Prostate gland (tissue), 2 donors: Measurements from ENCODE around the gene NR2F1. TPM values are rescaled to one million over a fixed set of nuclear protein-coding genes. Genes with fewer than 3 reads are reported as not detected.

ENCODE experiments used
- DNase-seq: peaks from one replicate; pipeline ENCODE4 v3.0.0-alpha.2; 2019; ENCODE audit warnings: low spot score
- H3K27ac ChIP-seq, 2 donors: fragments of 200-600 bp; sonication (generic); 2 replicates each; pipeline ENCODE4 v1.5.1; 2017 to 2019
- H3K27me3 ChIP-seq: fragments of 200-600 bp; sonication (generic); replicated peaks from 2 replicates; pipeline ENCODE4 v1.5.1; 2019; ENCODE audit not compliant: insufficient read depth
- H3K36me3 ChIP-seq, 2 donors: fragments of 200-600 bp; sonication (generic); 1 replicate in 1 of 2; 2 replicates in 1 of 2; pipeline versions ENCODE4 v1.5.1 to v1.8.1; 2017 to 2019
- H3K4me1 ChIP-seq: fragments of 200-600 bp; sonication (generic); replicated peaks from 2 replicates; pipeline ENCODE4 v1.5.1; 2019
- H3K4me3 ChIP-seq, 2 donors: fragments of 200-600 bp; sonication (generic); 2 replicates each; pipeline ENCODE4 v1.5.1; 2017 to 2019
- H3K9me3 ChIP-seq: fragments of 200-600 bp; sonication (generic); 2 replicates; pipeline ENCODE4 v1.5.1; 2017
- CTCF ChIP-seq, 4 experiments: fragments of 200-600 bp in 2 of 4; fragments of 450-650 bp in 2 of 4; sonication (generic) in 2 of 4; IDR thresholded peaks; 1 replicate in 3 of 4; 2 replicates in 1 of 4; pipeline ENCODE4 v1.5.1; 2016 to 2019; ENCODE audit warnings: antibody characterized with exemption in 4 of 4, mild to moderate bottlenecking in 2 of 4, moderate library complexity in 2 of 4
- POLR2A ChIP-seq: fragments of 450-650 bp; IDR thresholded peaks from one replicate; pipeline ENCODE4 v1.6.1; 2016; ENCODE audit warnings: antibody characterized with exemption, mild to moderate bottlenecking
- POLR2AphosphoS5 ChIP-seq: sonication (generic); formaldehyde crosslinking; IDR thresholded peaks from one replicate; pipeline ENCODE4 v1.6.1; 2017; ENCODE audit warnings: antibody characterized with exemption
- WGBS: methylation state at CpG from one replicate; pipeline ENCODE4 v1.1.5; 2018; 5-methylcytosine and 5-hydroxymethylcytosine counted together
- intact Hi-C: fragments of 100-400 bp; cut with DNase I; formaldehyde crosslinking; loops from one replicate; pipeline ENCODE4 v1.14.2; 2022
- total RNA-seq, 2 donors: library from RNA; depleted of rRNA; stranded (reverse); fragments of >200 nt; gene quantifications; one replicate each; pipeline ENCODE4 v1.1.0, GENCODE V29; 2016

The NR2F1 gene
- total RNA-seq, 2 donors from 2014 or later: 14.9 to 49.3 TPM

GRCh38 chr5:93599001-93599379 lies 16.0 kb downstream of the NR2F1 start:
- no peaks in the 10 kb centered on the region for H3K4me1 ChIP-seq
- H3K4me3 ChIP-seq: no peak overlapping the region
- 25% methylated on average over 5 of the region's 5 CpGs for WGBS
- TF ChIP-seq POLR2AphosphoS5: no peak
- TF ChIP-seq POLR2A: no peak
- no peak for TF ChIP-seq CTCF (IDR thresholded peaks at IDR 0.05)
- intact Hi-C loops: loop anchor here (10.0 kb wide), 1 partner anchor 1294 kb away; no protein-coding TSS in a partner anchor
- H3K27me3 ChIP-seq: peaks cover 40% of the 10 kb centered on the region
- no peaks in the 10 kb centered on the region for H3K9me3 ChIP-seq
- no peaks in the 10 kb centered on the region for H3K36me3 ChIP-seq
- no peak for DNase-seq
- H3K27ac ChIP-seq: peak overlapping the region in 1 of 2 donors; percentile 60

GRCh38 chr5:93599399-93600120 lies 16.5 kb downstream of the NR2F1 start:
- Histone ChIP-seq H3K4me1 (no peaks in the 10 kb centered on the region), H3K36me3 (no peaks in the 10 kb centered on the region), H3K9me3 (no peaks in the 10 kb centered on the region), H3K27me3 (peaks cover 40% of the 10 kb centered on the region), H3K4me3 (no peak overlapping the region), H3K27ac (peak overlapping the region in 1 of 2 donors; percentile 60)
- DNase-seq: no peak
- WGBS: 19% methylated on average over 17 of the region's 17 CpGs
- intact Hi-C loops: loop anchor here (10.0 kb wide), 1 partner anchor 1295 kb away; no protein-coding TSS in a partner anchor
- no peak for TF ChIP-seq POLR2A
- no peak for TF ChIP-seq CTCF (IDR thresholded peaks at IDR 0.05)
- TF ChIP-seq POLR2AphosphoS5: no peak

GRCh38 chr5:93600409-93601070 lies 17.5 kb downstream of the NR2F1 start:
- no peaks in the 10 kb centered on the region for H3K9me3 ChIP-seq
- TF ChIP-seq POLR2AphosphoS5: no peak
- TF ChIP-seq POLR2A: no peak
- TF ChIP-seq CTCF (IDR thresholded peaks at IDR 0.05): no peak
- H3K36me3 ChIP-seq: no peaks in the 10 kb centered on the region
- 17% methylated on average over 8 of the region's 8 CpGs for WGBS
- H3K27me3 ChIP-seq: peaks cover 31% of the 10 kb centered on the region
- no peak overlapping the region for H3K4me3 ChIP-seq
- no peak for DNase-seq
- intact Hi-C loops: no loop called here
- peak overlapping the region; percentile 44 to 60 for H3K27ac ChIP-seq
- no peaks in the 10 kb centered on the region for H3K4me1 ChIP-seq

GRCh38 chr5:93601071-93601801 lies 18.2 kb downstream of the NR2F1 start:
- intact Hi-C loops: no loop called here
- no peaks in the 10 kb centered on the region for H3K9me3 ChIP-seq
- DNase-seq: no peak
- H3K27ac ChIP-seq: peak overlapping the region; percentile 60 to 61
- no peak overlapping the region for H3K4me3 ChIP-seq
- peaks cover 26% of the 10 kb centered on the region for H3K27me3 ChIP-seq
- 26% methylated on average over 3 of the region's 3 CpGs for WGBS
- TF ChIP-seq CTCF (IDR thresholded peaks at IDR 0.05) (no peak), POLR2A (no peak), POLR2AphosphoS5 (peak; percentile 58)
- H3K4me1 ChIP-seq: no peaks in the 10 kb centered on the region
- H3K36me3 ChIP-seq: no peaks in the 10 kb centered on the region
